HEK293 (cell line): Measurements from ENCODE around the gene TRIM13.
A peak's percentile ranks its signal among the peaks of the same experiment; 100 is the strongest.

ENCODE experiments used
- ELK4 ChIP-seq: IDR thresholded peaks from 2 replicates; pipeline ENCODE4 v1.6.1; 2011; ENCODE audit warnings: mild to moderate bottlenecking, low read depth, low read length, borderline replicate concordance
- GLI4 ChIP-seq: fragments of 450-650 bp; formaldehyde crosslinking; IDR thresholded peaks from 2 replicates; pipeline ENCODE4 v1.5.1; 2016; ENCODE audit warnings: missing biosample characterization, missing genetic modification characterization
- HIC1 ChIP-seq: fragments of 450-650 bp; formaldehyde crosslinking; IDR thresholded peaks from 2 replicates; pipeline ENCODE4 v1.5.1; 2016; ENCODE audit warnings: missing biosample characterization, missing genetic modification characterization
- IKZF3 ChIP-seq: fragments of 450-650 bp; IDR thresholded peaks from 2 replicates; pipeline ENCODE4 v1.5.0; 2018; ENCODE audit warnings: missing biosample characterization, mild to moderate bottlenecking, missing genetic modification characterization, moderate library complexity
- KLF10 ChIP-seq: fragments of 450-650 bp; IDR thresholded peaks from 2 replicates; pipeline ENCODE4 v1.5.1; 2018; ENCODE audit warnings: missing biosample characterization, mild to moderate bottlenecking, missing genetic modification characterization
- SP2 ChIP-seq: fragments of 450-650 bp; formaldehyde crosslinking; IDR thresholded peaks from 2 replicates; pipeline ENCODE4 v1.5.1; 2016; ENCODE audit warnings: missing biosample characterization, missing genetic modification characterization
- YY1 ChIP-seq: fragments of 450-650 bp; formaldehyde crosslinking; IDR thresholded peaks from 2 replicates; pipeline ENCODE4 v1.5.1; 2018; ENCODE audit warnings: missing biosample characterization, missing genetic modification characterization
- ZBTB11 ChIP-seq: fragments of 450-650 bp; formaldehyde crosslinking; conservative IDR thresholded peaks from 2 replicates; pipeline ENCODE4 v1.5.1; 2016; ENCODE audit warnings: low read depth, missing biosample characterization, missing genetic modification characterization
- ZBTB26 ChIP-seq: fragments of 450-650 bp; formaldehyde crosslinking; optimal IDR thresholded peaks from 2 replicates; pipeline ENCODE3; 2016; ENCODE audit warnings: missing biosample characterization, mild to moderate bottlenecking, missing genetic modification characterization
- ZBTB8A ChIP-seq: fragments of 450-650 bp; formaldehyde crosslinking; IDR thresholded peaks from 2 replicates; pipeline ENCODE4 v1.5.1; 2016; ENCODE audit warnings: missing biosample characterization, missing genetic modification characterization
- ZFP3 ChIP-seq: fragments of 450-650 bp; formaldehyde crosslinking; IDR thresholded peaks from 2 replicates; pipeline ENCODE4 v1.5.1; 2016; ENCODE audit warnings: low read depth, missing biosample characterization, missing genetic modification characterization
- ZIC2 ChIP-seq: fragments of 450-650 bp; formaldehyde crosslinking; IDR thresholded peaks from 2 replicates; pipeline ENCODE4 v1.5.1; 2016; ENCODE audit warnings: missing biosample characterization, missing genetic modification characterization
- ZNF146 ChIP-seq: fragments of 450-650 bp; formaldehyde crosslinking; IDR thresholded peaks from 2 replicates; pipeline ENCODE4 v1.5.1; 2016; ENCODE audit warnings: missing biosample characterization, missing genetic modification characterization
- ZNF26 ChIP-seq: fragments of 450-650 bp; formaldehyde crosslinking; IDR thresholded peaks from 2 replicates; pipeline ENCODE4 v1.5.1; 2016; ENCODE audit warnings: missing biosample characterization, missing genetic modification characterization
- ZNF335 ChIP-seq: fragments of 450-650 bp; formaldehyde crosslinking; conservative IDR thresholded peaks from 2 replicates; pipeline ENCODE4 v1.5.1; 2016; ENCODE audit warnings: missing biosample characterization, missing genetic modification characterization
- ZNF416 ChIP-seq: fragments of 450-650 bp; formaldehyde crosslinking; IDR thresholded peaks from 2 replicates; pipeline ENCODE4 v1.5.1; 2016; ENCODE audit warnings: missing biosample characterization, missing genetic modification characterization
- ZNF449 ChIP-seq: fragments of 450-650 bp; formaldehyde crosslinking; IDR thresholded peaks from 2 replicates; pipeline ENCODE4 v1.5.1; 2017; ENCODE audit warnings: missing biosample characterization, mild to moderate bottlenecking, missing genetic modification characterization, moderate library complexity
- ZNF501 ChIP-seq: fragments of 450-650 bp; formaldehyde crosslinking; IDR thresholded peaks from 2 replicates; pipeline ENCODE4 v1.5.1; 2016; ENCODE audit warnings: missing biosample characterization, missing genetic modification characterization
- ZNF510 ChIP-seq: fragments of 450-650 bp; formaldehyde crosslinking; IDR thresholded peaks from 2 replicates; pipeline ENCODE4 v1.5.1; 2018; ENCODE audit warnings: mild to moderate bottlenecking, missing genetic modification characterization, missing biosample characterization; ENCODE audit not compliant: insufficient replicate concordance
- ZNF544 ChIP-seq: fragments of 450-650 bp; formaldehyde crosslinking; IDR thresholded peaks from 2 replicates; pipeline ENCODE4 v1.5.0; 2017; ENCODE audit warnings: missing biosample characterization, missing genetic modification characterization
- ZNF555 ChIP-seq: fragments of 450-650 bp; formaldehyde crosslinking; conservative IDR thresholded peaks from 2 replicates; pipeline ENCODE4 v1.5.1; 2017; ENCODE audit warnings: missing biosample characterization, mild to moderate bottlenecking, missing genetic modification characterization, inconsistent platforms
- ZNF561 ChIP-seq: fragments of 450-650 bp; IDR thresholded peaks from 2 replicates; pipeline ENCODE4 v1.5.1; 2018; ENCODE audit warnings: missing biosample characterization, missing genetic modification characterization, borderline replicate concordance
- ZNF596 ChIP-seq: fragments of 450-650 bp; IDR thresholded peaks from 2 replicates; pipeline ENCODE4 v1.5.0; 2018; ENCODE audit warnings: missing biosample characterization, mild to moderate bottlenecking, missing genetic modification characterization, moderate library complexity
- ZNF76 ChIP-seq: fragments of 450-650 bp; formaldehyde crosslinking; IDR thresholded peaks from 2 replicates; pipeline ENCODE4; 2016; ENCODE audit warnings: low read depth, missing biosample characterization, missing genetic modification characterization, borderline replicate concordance
- ZSCAN30 ChIP-seq: fragments of 450-650 bp; IDR thresholded peaks from 2 replicates; pipeline ENCODE4 v1.5.1; 2018; ENCODE audit warnings: missing biosample characterization, mild to moderate bottlenecking, missing genetic modification characterization, moderate library complexity
- ZSCAN5A ChIP-seq: fragments of 450-650 bp; formaldehyde crosslinking; IDR thresholded peaks from 2 replicates; pipeline ENCODE4 v1.5.1; 2016; ENCODE audit warnings: missing biosample characterization, missing genetic modification characterization

The TRIM13 gene

GRCh38 chr13:49996161-49996915, 504 bp upstream of the TRIM13 start (continued):
- TF ChIP-seq GLI4 (tag by site-specific recombination) (no peak), ZNF416 (no peak), ZNF449 (peak; percentile 39; the same call in 1 of the 2 replicates), ZNF335 (tag by site-specific recombination) (0 out of 2 replicates have a peak, but pooled peaks have one; percentile 13), ZNF544 (tag by site-specific recombination) (no peak), ZNF561 (tag by site-specific recombination) (0 out of 2 replicates have a peak, but pooled peaks have one; percentile 25), ZFP3 (tag by site-specific recombination) (no peak), ZSCAN30 (peak; percentile 78; the same call in 1 of the 2 replicates), ZNF555 (tag by site-specific recombination) (no peak), ZNF76 (peak; percentile 34; the same call in 1 of the 2 replicates), ZSCAN5A (tag by site-specific recombination) (0 out of 2 replicates have a peak, but pooled peaks have one; percentile 13), SP2 (peak; percentile 37), HIC1 (peak; percentile 17; the same call in 1 of the 2 replicates), ZBTB8A (tag by site-specific recombination) (peak; percentile 13; the same call in 1 of the 2 replicates), ZNF596 (tag by site-specific recombination) (0 out of 2 replicates have a peak, but pooled peaks have one; percentile 13), ZNF146 (tag by site-specific recombination) (no peak), ZBTB26 (tag by site-specific recombination) (peak; percentile 61), YY1 (tag by site-specific recombination) (0 out of 2 replicates have a peak, but pooled peaks have one; percentile 41), ZIC2 (tag by site-specific recombination) (0 out of 2 replicates have a peak, but pooled peaks have one; percentile 6), ZNF501 (tag by site-specific recombination) (no peak; the same call in 1 of the 2 replicates), ZNF510 (tag by site-specific recombination) (no peak), KLF10 (tag by site-specific recombination) (peak; percentile 31), ZNF26 (tag by site-specific recombination) (no peak), ELK4 (no peak), ZBTB11 (tag by site-specific recombination) (peak; percentile 33; the same call in 1 of the 2 replicates), IKZF3 (peak; percentile 62)
